CD4-positive, alpha-beta T cell treated with Interleukin-17A for 1 hour (primary cell): ENCODE results near the gene MEGF6.

Experiments used
- DNase-seq: peaks from one replicate; pipeline ENCODE4 v3.0.0-alpha.2; 2020

MEGF6 gene

DNA sequence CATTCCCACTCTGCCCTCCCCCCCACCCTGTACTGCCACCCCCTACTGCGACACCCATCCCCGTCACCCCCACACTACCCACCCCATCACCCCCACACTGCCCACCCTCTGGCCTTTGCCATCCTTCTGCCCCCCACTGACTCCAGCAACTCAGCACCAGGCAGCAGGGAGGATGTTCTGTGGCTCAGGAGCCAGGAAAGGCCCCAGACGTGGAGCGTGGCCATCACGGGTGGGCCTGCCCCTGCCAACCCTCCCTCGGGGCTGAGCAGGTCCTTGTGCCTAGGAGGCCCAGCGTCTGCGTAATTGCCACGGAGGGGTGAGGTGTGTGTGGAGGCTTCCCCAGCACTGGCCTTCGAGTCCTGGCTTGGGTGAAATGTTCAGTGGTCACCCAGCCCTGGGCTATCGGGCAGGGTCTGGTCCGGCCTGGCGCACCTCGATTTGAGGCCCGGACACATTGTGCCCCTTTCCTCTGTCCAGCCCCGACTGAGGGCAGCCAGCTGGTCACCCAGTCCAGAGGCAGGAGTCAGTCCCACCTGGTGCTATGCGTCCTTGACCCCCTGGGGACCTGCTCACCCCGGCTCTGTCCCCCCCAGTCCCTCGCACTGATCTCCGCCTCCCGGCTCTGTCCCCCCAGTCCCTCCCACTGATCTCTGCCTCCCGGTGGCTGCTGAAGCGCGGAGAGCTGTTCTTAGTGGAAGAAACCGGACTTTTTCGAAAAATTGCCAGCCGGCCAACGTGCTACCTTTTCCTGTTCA is 133.9 kb downstream of the MEGF6 start:
- DNase-seq = no peak

DNA sequence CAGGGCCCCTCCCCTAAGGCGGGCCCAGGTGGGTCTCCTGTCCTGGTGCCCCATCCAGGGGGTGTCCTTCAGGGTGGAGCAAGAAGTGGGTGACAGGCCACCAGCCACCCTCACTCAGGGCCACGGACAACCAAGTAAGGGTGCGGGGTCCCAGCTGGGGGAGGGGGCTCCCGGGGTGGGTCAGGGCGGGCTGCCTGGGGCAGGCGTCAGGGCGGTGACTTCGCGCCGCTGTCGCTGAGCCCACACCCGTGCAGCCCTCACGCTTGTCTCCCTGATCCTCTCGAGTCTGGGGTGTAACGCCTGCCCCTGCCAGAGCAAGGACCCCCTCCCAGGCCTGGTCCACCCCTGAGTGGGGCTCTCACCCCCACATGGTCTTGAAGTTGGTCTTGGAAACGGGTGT is 134.6 kb downstream of the MEGF6 start:
- no peak for DNase-seq

DNA sequence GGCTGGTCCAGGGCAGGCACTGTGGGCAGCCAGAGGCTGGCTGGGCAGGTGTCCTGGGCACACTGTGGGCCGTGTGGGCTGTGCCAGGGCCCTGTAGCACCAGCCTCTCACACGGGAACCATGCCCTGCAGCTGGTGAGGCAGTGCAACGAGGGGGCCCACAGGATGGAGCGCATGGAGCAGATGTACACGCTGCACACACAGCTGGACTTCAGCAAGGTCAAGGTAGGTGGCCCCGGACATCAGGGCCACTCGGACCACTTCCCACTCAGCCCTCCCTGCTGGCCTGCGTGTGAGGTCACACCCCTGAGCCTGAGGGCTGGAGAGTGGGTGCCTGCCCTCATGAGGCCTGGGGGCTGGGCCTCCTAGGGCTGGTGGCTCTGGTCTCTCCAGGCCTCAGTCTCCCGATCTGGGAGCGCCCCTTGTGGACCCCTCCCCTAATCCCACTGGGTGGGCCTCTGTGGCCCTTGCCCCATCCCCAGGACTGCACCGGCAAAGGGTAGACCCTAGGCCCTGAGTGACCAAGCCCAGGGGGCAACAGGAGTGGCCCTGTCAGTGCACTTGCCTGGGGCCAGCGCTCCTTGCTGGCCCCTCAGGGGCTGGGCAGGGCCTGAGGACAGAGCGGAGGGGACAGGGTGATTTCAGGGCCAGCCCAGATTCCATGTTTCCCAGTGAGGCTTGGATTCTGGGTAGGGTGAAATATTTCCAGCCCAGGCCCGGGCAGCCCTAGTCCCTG is 135.3 kb downstream of the MEGF6 start:
- DNase-seq = no peak

GRCh38 chr1:3474421-3474820 is 136.9 kb downstream of the MEGF6 start:
- no peak for DNase-seq

GRCh38 chr1:3474016-3474415 is 137.3 kb downstream of the MEGF6 start:
- no peak for DNase-seq

GRCh38 chr1:3473381-3473844 is 137.9 kb downstream of the MEGF6 start:
- DNase-seq = no peak

DNA sequence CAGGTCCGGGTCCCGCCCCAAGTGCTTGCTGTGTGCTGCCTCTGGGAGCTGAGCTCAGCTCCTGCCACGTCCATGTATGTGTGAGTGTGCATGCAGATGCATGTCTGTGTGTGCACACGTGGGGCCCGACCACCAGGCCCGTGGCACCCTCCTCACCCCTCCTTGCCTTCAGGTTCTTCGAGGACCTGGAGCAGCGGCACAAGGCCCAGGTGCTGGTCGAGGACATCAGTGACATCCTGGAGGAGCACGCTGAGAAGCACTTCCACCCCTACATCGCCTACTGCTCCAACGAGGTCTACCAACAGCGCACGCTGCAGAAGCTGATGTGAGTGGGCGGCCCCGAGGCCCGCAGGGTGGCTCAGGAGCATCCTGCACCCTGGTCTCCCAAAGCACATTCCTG is 138.4 kb downstream of the MEGF6 start:
- DNase-seq = no peak

- DNase-seq = no peak
These were observed 139.0 kb downstream of the MEGF6 start for GRCh38 chr1:3472088-3472850.

DNA sequence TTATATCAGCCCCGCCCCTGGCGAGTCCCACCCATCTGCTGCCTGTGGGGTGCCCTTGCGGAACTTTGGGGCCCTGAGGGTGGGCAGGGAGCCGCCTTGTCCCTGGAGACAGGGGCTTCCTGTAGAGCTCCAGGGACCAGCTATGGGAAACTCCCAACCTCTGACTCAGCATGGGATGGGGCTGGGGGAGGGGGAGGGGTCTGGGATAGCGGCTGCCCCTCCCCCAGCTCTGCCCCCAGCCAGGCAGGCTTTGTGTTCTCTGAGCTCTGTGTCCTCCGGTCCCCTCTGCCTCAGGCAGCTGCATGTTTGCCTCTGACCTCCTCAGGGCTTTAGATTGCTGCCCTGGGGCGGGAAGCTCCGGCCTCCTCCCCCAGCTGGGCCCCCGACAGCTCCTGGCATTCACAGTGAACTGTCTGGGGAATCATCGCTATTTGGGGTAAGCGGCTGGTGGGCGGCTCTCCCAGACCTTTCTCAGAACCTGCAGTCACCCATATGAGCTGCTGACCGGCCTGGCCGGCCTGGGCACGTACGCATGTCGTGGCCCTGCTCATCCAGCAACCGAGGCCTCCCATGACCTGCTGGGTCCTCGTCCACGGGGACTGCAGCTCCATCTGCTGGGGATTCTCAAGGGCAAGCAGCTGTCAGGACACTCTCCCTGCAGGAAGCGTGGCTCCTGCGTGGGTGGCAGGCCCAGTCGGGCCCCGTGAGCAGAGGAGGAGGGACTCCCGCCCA is 139.8 kb downstream of the MEGF6 start:
- no peak for DNase-seq

DNA sequence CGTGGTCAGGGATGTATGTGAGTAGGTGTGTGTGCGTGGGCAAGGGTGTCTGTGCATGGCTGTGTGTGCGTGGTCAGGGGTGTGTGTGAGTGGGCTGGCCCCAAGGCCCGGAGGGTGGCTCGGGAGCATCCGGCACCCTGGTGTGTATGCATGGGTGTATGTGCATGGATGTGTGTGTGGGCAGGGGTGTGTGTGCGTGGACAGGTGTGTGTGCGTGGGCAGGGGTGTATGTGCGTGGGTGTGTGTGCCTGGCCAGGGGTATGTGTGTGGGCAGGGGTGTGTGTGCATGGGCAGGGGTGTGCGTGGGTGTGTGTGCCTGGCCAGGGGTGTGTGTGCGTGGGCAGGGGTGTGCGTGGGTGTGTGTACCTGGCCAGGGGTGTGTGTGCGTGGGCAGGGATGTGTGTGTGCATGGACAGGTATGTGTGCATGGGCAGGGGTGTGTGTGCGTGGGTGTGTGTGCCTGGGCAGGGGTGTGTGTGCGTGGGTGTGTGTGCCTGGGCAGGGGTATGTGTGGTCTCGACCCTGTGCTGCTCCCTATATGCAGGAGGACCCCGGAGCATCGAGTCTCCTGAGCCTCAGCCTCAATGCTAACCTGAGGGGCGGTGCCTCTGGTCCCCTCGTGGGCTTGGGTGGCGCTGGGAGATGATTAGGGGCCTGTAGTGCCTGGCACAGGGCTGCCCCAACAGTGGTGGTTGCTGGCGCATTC is 140.5 kb downstream of the MEGF6 start:
- DNase-seq = no peak

DNA sequence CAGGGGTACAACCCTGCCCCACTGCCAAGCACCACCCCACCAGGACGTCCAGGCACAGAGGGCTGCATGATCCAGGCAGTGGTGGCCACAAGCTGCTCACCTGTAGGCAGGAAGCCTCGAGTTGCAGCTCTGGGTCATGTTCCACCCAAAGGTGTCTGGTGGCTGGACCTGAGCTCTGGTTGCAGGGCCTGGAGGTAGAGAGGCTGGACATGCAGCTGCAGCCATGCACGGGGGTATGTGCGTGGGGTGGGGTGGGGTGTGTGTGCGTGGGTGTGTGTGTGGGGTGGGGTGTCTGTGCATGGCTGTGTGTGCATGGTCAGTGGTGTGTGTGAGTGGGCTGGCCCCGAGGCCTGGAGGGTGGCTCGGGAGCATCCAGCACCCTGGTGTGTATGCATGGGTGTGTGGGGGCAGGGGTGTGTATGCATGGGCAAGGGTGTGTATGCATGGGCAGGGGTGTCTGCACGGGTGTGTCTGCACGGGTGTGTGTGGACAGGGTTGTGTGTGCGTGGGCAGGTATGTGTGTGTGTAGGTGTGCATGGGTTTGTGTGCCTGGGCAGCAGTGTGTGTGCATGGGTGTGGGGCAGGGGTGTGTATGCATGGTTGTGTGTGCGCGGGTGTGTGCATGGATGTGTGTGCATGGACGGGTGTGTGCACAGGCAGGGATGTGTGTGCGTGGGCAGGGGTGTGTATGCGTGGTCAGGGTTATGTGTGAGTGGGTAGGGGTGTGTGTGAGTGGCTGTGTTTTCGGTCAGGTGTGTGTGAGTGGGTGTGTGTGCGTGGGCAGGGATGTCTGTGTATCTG is 141.3 kb downstream of the MEGF6 start:
- no peak for DNase-seq

GRCh38 chr1:3469104-3469848 is 142.0 kb downstream of the MEGF6 start:
- DNase-seq = no peak

- no peak for DNase-seq
These were observed 142.8 kb downstream of the MEGF6 start for GRCh38 chr1:3468236-3469103.

DNA sequence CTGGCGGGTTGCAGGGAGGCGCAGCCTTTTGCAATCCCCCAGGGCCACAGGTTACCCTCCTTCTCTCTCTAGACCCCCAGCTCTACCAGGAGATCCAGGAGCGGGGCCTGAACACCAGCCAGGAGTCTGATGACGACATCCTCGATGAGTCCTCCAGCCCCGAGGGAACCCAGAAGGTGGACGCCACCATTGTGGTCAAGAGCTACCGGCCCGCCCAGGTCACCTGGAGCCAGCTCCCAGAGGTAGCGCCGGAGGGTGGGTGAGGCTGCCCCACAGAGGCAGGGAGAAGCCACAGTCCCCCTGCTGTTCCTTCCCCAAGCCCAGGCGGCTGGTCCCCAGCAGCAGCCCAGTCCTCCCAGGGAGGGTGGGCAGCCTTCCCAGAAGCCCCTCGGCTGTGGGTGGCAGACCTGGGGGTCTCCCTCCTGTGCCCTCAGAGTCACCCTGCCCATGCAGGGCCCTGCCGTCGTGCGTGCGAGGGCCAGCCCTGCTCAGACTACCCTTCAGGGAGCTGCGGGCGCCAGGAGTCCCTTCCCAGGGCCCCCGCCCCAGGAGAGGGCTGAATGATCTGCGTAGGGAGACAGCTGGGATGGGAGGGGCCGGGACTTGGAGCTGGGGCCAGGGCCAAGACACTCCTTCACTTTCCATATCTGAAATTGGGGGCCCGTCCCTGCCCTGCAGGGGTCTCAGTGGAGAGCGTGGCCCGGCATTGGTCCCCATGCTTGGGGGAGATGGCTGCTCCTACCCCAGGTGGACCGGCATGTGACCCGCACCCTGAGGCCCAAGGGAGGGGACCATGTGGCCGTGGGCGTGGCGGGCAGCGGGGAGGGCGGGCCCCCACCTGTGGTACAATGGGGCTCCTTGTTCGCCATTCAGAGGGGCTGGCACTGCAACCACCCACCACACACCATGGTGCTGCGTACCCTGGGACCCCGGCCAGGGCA is 143.9 kb downstream of the MEGF6 start:
- DNase-seq = no peak

GRCh38 chr1:3466366-3467075 is 144.8 kb downstream of the MEGF6 start:
- no peak for DNase-seq

DNA sequence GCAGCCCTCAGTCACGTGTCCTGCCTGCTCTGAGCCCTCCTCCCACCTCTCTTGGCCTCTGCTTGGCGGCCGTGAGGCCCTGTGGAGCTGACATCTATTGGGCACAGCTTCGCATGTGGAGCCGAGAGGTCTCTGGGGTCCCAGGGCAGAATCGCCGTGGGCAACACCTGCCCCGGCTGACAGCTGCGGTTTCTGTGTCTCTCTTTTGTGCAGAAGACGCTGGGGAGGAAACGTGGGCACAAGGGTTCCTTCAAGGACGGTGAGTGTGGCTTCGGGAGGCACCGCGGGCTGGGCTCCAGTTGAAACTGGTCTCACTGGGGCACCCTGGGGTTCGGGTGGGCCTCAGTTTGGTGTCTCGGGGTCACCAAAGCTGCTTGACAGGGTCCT is 145.4 kb downstream of the MEGF6 start:
- DNase-seq = no peak

- DNase-seq = no peak
These were observed 146.0 kb downstream of the MEGF6 start for GRCh38 chr1:3465091-3465934.
